PFSK-1 (cell line): ENCODE measurements around the gene ALG2.

Experiments used
- TAF1 ChIP-seq: IDR thresholded peaks from 2 replicates; pipeline ENCODE4 v1.6.1; 2012; ENCODE audit warnings: low read length, control low read depth, borderline replicate concordance; ENCODE audit not compliant: insufficient read depth
- TF ChIP-seq, protein P1 (sequence below), 2 experiments: IDR thresholded peaks; 2 replicates each; pipeline versions ENCODE4 v1.6.1 to v1.8.0; 2011 to 2012; ENCODE audit warnings: low read depth in 2 of 2, low read length in 2 of 2, control low read depth in 1 of 2, inconsistent platforms in 1 of 2, mild to moderate bottlenecking in 1 of 2, moderate library complexity in 1 of 2; ENCODE audit not compliant: insufficient read depth in 1 of 2

DNA sequence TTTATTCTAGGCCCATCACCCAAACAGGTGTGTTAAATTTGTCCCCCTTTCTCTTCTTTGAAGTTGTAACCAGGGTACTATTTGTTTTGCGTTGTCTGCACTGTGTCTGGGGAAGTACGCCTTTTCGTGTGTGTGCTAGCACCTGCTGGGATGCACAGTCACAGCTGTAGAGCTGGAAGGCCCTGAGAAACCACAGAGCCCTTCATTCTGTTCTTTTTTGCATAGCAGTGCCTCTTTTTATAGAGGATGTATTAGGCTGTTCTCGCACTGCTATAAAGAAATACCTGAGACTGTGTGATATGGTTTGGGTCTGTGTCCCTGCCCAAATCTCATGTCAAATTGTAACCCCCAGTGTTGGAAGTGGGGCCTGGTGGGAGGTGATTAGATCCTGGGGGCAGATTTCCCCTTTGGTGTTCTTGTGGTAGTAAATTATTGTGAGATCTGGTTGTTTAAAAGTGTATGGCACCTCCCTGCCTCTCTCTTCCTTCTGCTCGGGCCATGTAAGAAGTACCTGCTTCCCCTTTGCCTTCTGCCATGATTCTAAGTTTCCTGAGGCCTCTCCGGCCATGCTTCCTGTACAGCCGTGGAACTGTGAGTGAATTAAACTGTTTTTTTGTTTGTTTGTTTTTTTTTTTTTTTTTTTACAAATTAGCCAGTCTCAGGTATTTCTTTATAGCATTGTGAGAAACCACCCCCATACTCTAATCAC is 14.3 kb upstream of the ALG2 start:
- TF ChIP-seq, protein P1, sequence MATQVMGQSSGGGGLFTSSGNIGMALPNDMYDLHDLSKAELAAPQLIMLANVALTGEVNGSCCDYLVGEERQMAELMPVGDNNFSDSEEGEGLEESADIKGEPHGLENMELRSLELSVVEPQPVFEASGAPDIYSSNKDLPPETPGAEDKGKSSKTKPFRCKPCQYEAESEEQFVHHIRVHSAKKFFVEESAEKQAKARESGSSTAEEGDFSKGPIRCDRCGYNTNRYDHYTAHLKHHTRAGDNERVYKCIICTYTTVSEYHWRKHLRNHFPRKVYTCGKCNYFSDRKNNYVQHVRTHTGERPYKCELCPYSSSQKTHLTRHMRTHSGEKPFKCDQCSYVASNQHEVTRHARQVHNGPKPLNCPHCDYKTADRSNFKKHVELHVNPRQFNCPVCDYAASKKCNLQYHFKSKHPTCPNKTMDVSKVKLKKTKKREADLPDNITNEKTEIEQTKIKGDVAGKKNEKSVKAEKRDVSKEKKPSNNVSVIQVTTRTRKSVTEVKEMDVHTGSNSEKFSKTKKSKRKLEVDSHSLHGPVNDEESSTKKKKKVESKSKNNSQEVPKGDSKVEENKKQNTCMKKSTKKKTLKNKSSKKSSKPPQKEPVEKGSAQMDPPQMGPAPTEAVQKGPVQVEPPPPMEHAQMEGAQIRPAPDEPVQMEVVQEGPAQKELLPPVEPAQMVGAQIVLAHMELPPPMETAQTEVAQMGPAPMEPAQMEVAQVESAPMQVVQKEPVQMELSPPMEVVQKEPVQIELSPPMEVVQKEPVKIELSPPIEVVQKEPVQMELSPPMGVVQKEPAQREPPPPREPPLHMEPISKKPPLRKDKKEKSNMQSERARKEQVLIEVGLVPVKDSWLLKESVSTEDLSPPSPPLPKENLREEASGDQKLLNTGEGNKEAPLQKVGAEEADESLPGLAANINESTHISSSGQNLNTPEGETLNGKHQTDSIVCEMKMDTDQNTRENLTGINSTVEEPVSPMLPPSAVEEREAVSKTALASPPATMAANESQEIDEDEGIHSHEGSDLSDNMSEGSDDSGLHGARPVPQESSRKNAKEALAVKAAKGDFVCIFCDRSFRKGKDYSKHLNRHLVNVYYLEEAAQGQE (IDR thresholded peaks at IDR 0.05; ENCODE audit: insufficient read depth in 1 of 2, low read depth in 2 of 2, low read length in 2 of 2), result no peak
- no peak for TF ChIP-seq TAF1
